ENCODE measurements around the gene SMPD1.

The SMPD1 gene

DNA sequence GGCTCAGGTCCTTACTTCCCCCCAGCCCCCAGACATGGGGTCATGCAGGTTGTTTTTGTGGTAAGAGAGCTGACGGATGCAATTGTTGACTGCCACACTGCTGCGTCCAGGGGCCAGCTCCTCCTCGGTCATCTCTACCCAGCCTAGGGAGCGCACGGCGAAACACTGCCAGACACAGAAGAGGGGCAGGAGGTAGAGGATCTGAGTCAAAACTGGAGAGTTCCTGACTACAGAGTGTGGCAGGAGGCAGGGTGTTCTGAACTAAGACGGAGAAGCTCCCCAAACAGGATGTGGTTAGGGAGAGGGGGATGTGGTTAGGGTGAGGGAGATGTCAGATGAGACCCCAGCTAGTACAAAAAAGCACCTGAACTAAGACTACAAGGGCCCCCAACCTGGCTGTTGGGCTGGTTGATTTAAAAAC is 12.3 kb downstream of the SMPD1 start:
- Histone ChIP-seq H3K27ac (ENCODE audit: low read depth, low read length) (no peak overlapping the region), H3K4me3 (ENCODE audit: low read length) (no peak overlapping the region), H3K27me3 (ENCODE audit: insufficient read depth, low read length) (no peaks in the 10 kb centered on the region), H3K9ac (ENCODE audit: low read depth, low read length) (no peak overlapping the region), H3K9me3 (ENCODE audit: insufficient read depth, low read depth, low read length) (no peaks in the 10 kb centered on the region), H3K4me1 (ENCODE audit: insufficient read depth, low read length) (peaks cover 5% of the 10 kb centered on the region; the same call in 1 of the 2 replicates), H3K36me3 (ENCODE audit: insufficient read depth, low read length) (no peaks in the 10 kb centered on the region)
- WGBS = 94% methylated on average over 7 of the region's 7 CpGs

DNA sequence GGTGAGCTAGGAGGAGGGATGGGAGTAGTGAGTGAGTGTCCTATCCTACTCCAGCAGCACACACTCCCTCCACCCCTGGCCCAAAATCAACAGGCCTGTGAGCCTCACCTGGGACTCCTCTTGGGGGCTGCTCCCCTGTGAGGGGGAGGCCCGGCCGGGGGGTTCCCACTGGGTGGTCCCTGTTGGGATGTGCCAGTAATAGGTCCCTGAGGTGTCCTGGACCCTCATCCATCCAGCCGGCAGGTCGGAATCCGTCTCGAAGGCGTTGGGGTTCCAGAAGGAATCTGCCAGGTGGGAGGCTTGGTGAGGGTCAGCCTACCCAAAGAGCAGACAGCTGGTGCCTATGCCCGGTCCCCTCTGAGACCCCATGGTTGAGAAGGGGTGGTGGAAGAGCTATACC is 13.3 kb downstream of the SMPD1 start:
- Histone ChIP-seq H3K36me3 (ENCODE audit: insufficient read depth, low read length) (no peaks in the 10 kb centered on the region), H3K27me3 (ENCODE audit: insufficient read depth, low read length) (no peaks in the 10 kb centered on the region), H3K9ac (ENCODE audit: low read depth, low read length) (no peak overlapping the region), H3K9me3 (ENCODE audit: insufficient read depth, low read depth, low read length) (no peaks in the 10 kb centered on the region), H3K27ac (ENCODE audit: low read depth, low read length) (no peak overlapping the region), H3K4me1 (ENCODE audit: insufficient read depth, low read length) (peaks cover 5% of the 10 kb centered on the region; the same call in 1 of the 2 replicates), H3K4me3 (ENCODE audit: low read length) (no peak overlapping the region)
- 94% methylated on average over 8 of the region's 8 CpGs for WGBS

DNA sequence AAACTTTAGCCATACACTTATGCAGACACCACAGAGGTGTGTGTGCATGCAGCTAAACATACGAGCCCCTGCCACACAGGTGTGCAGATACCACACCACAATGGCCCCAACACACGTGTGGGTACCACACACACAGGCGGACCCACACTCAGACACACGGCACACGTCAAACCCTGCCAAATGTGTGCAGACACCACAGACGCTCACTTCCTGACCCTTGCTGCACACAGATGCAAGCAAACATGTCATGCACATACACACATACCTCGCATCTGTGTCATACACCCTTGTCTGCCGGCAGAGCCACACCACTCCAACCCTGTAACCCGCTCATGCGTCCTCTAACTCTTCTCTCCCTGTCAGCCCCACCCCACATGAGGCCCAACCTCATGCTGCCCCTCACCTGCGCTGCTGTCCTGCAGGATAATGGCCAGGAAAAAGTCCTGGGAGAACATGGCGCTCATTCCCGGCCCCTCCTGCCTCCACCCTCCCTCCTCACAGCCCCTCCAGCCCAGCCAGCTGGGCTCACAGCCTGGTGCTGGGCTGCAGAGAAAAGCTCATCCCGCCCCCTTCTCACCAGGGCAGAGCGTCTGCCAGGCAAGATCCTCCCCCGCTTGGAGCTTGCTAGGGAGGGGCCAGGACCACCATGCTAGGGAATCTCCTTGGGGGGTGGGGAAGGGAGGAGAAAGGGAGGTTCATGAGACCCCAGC is 14.2 kb downstream of the SMPD1 start:
- Histone ChIP-seq H3K9ac (ENCODE audit: low read depth, low read length) (no peak overlapping the region), H3K4me1 (ENCODE audit: insufficient read depth, low read length) (peaks cover 5% of the 10 kb centered on the region; the same call in 1 of the 2 replicates), H3K9me3 (ENCODE audit: insufficient read depth, low read depth, low read length) (no peaks in the 10 kb centered on the region), H3K4me3 (ENCODE audit: low read length) (no peak overlapping the region), H3K36me3 (ENCODE audit: insufficient read depth, low read length) (no peaks in the 10 kb centered on the region), H3K27ac (ENCODE audit: low read depth, low read length) (no peak overlapping the region), H3K27me3 (ENCODE audit: insufficient read depth, low read length) (no peaks in the 10 kb centered on the region)
- WGBS = 66% methylated on average over 16 of the region's 16 CpGs

DNA sequence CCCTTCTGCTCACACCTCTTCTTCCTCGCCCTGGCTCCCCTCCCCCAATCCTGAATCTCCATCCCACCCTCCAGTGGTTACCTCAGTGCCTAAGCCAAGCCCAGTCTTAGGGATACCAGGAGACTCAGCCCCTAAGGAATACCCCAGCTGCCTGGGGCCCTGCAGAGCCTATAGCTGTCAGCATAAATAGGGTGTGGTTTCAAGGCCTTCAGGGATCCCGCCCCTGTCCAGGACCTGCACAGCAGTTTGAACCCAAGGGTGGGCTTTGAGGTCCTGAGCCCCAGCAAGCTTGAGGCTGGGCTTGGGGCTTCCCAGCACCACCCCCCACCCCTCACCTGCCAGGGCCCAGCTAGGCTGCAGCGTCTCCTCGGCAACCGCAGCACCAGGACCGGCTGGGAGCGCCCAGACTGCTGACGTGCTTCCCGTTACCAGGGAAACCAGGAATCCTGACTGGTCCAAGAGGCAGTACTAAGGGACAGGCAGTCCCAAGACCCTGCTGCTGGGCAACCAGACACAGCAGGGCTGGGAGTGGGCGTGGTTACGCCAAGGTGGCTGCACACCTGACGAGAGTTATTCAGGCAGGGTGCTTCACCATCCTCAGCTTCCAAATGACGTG is 14.9 kb downstream of the SMPD1 start:
- Histone ChIP-seq H3K27ac (ENCODE audit: low read depth, low read length) (no peak overlapping the region), H3K27me3 (ENCODE audit: insufficient read depth, low read length) (no peaks in the 10 kb centered on the region), H3K36me3 (ENCODE audit: insufficient read depth, low read length) (no peaks in the 10 kb centered on the region), H3K9ac (ENCODE audit: low read depth, low read length) (no peak overlapping the region), H3K4me1 (ENCODE audit: insufficient read depth, low read length) (peaks cover 5% of the 10 kb centered on the region; the same call in 1 of the 2 replicates), H3K4me3 (ENCODE audit: low read length) (no peak overlapping the region), H3K9me3 (ENCODE audit: insufficient read depth, low read depth, low read length) (no peaks in the 10 kb centered on the region)
- 44% methylated on average over 13 of the region's 13 CpGs for WGBS

DNA sequence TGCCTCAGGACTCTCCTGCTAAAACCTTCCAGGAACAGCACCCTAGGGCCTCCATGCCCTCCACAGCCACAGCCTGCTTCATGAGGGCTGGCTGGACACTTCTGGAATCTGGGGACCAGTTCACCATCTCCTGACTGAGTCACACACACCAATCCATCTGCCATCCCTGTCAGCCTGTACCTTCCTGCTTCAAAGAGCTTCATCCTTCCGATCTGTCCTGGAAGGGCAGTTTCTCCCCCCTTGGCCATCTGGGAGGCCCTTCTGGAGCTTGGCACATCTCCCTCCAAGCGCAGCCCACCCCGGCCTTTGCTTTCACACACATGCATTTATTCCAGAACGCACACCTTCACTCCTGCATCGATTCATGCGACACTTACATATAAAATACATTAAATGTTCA is 15.6 kb downstream of the SMPD1 start:
- H3K9me3 ChIP-seq (ENCODE audit: insufficient read depth, low read depth, low read length) = no peaks in the 10 kb centered on the region
- H3K27me3 ChIP-seq (ENCODE audit: insufficient read depth, low read length) = no peaks in the 10 kb centered on the region
- no peak overlapping the region for H3K4me3 ChIP-seq (ENCODE audit: low read length)
- no peaks in the 10 kb centered on the region for H3K36me3 ChIP-seq (ENCODE audit: insufficient read depth, low read length)
- H3K4me1 ChIP-seq (ENCODE audit: insufficient read depth, low read length) = peaks cover 5% of the 10 kb centered on the region; the same call in 1 of the 2 replicates
- 94% methylated on average over 6 of the region's 6 CpGs for WGBS
- no peak overlapping the region for H3K9ac ChIP-seq (ENCODE audit: low read depth, low read length)
- no peak overlapping the region for H3K27ac ChIP-seq (ENCODE audit: low read depth, low read length)

DNA sequence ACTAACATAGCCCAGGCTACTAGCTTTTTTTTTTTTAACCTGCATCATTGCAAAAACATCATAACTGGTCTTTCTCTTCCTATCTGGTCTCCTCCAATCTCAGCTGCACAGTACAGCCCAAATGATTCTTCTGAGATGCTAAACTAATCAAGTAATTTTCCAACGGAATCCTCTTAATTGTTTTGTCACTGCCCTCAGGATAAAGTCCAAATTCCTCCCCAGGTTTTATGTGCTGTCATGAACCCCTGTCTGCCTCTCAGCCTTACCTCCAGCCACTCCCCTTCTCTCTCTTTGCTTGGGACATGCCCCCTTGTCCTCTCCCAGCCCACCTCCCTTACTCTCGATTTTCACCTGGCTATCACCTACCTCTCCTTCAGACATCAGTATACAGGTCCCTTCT is 16.1 kb downstream of the SMPD1 start:
- H3K9ac ChIP-seq (ENCODE audit: low read depth, low read length) = no peak overlapping the region
- no peak overlapping the region for H3K4me3 ChIP-seq (ENCODE audit: low read length)
- H3K36me3 ChIP-seq (ENCODE audit: insufficient read depth, low read length) = no peaks in the 10 kb centered on the region
- peaks cover 5% of the 10 kb centered on the region; the same call in 1 of the 2 replicates for H3K4me1 ChIP-seq (ENCODE audit: insufficient read depth, low read length)
- no peaks in the 10 kb centered on the region for H3K27me3 ChIP-seq (ENCODE audit: insufficient read depth, low read length)
- 80% methylated on average over 2 of the region's 2 CpGs for WGBS
- H3K9me3 ChIP-seq (ENCODE audit: insufficient read depth, low read depth, low read length) = no peaks in the 10 kb centered on the region
- no peak overlapping the region for H3K27ac ChIP-seq (ENCODE audit: low read depth, low read length)

DNA sequence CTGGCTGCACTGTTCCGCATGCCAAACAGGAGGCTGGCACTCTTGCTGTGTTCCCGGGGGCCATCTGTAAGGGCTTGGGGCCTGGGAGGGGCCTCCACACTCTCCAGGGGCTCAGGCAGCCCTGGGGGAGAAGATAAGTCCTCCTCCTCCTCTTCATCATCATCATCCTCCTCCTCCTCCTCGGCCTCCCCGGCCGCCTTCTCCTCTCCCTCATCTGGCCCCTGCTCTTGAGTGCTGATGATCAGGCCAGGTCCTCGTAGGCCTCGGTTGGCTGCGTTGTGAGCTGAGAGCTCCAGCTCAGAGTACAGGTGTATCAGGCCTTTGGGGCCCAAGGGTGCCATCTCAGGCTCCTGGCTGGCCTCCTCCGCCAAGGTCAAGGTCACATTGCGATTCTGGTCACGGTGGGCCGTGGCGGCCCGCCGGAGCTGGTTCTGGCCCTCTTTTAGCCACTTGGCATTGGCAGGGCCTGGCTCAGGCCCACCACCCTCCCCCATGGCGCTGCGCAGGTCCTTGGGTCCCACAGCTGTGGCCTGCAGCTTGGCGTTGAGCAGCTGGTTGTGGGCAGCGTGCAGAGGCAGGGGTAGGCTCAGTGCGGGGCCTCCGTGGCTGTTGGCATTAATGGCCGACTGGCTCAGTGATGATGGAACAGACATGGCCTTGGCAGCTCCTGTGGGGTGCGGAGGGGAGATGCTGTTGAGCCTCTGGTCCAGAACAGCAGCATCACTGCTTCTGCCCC is 20.6 kb downstream of the SMPD1 start:
- Histone ChIP-seq H3K36me3 (ENCODE audit: insufficient read depth, low read length) (no peaks in the 10 kb centered on the region), H3K4me3 (ENCODE audit: low read length) (no peak overlapping the region), H3K4me1 (ENCODE audit: insufficient read depth, low read length) (no peaks in the 10 kb centered on the region), H3K9me3 (ENCODE audit: insufficient read depth, low read depth, low read length) (no peaks in the 10 kb centered on the region), H3K27me3 (ENCODE audit: insufficient read depth, low read length) (no peaks in the 10 kb centered on the region), H3K9ac (ENCODE audit: low read depth, low read length) (no peak overlapping the region), H3K27ac (ENCODE audit: low read depth, low read length) (no peak overlapping the region)
- WGBS = 94% methylated on average over 23 of the region's 23 CpGs

DNA sequence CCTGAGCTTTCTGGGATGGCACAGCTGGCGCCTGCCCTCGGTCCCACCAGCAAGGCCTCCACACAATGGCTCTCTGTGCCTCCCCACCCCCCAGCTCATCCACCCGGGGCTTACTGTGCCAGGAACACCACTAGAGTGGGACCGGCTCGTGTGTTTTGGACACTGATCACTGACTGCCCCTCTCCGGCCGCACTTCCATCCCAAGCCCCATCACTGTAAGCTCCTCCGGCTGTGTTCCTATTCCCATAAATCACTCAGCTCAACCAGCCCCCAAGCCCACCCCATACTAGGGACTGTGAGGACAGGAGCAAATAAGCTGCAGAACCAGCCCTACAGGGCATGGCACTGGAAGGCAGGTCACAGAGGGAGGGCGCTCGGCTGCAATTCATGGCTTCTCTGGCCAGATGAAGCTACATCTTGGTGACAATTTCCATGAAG is 21.3 kb downstream of the SMPD1 start:
- Histone ChIP-seq H3K9ac (ENCODE audit: low read depth, low read length) (no peak overlapping the region), H3K27ac (ENCODE audit: low read depth, low read length) (no peak overlapping the region), H3K27me3 (ENCODE audit: insufficient read depth, low read length) (no peaks in the 10 kb centered on the region), H3K36me3 (ENCODE audit: insufficient read depth, low read length) (no peaks in the 10 kb centered on the region), H3K4me3 (ENCODE audit: low read length) (no peak overlapping the region), H3K4me1 (ENCODE audit: insufficient read depth, low read length) (no peaks in the 10 kb centered on the region), H3K9me3 (ENCODE audit: insufficient read depth, low read depth, low read length) (no peaks in the 10 kb centered on the region)
- 92% methylated on average over 10 of the region's 10 CpGs for WGBS

DNA sequence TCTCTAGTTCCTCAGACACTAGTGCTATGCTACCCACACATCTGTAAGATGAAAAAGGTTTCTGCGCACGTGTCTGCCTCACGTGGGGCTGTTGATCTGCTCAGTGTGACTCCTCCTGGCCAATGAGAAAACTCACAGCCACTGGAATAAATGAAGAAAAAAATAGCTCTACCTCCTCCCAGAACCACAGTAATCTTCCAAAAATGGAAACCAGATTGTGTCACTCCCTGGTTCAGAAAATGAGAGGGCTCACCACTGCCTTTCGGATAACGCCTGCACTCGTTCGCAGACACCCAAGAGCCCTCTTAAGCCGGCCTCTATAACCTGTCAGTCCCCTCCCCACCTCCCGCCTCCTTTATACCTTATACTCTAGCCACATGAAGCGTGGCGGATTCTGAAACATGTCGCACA is 23.5 kb downstream of the SMPD1 start:
- Histone ChIP-seq H3K4me3 (ENCODE audit: low read length) (no peak overlapping the region), H3K9ac (ENCODE audit: low read depth, low read length) (no peak overlapping the region), H3K27me3 (ENCODE audit: insufficient read depth, low read length) (no peaks in the 10 kb centered on the region), H3K9me3 (ENCODE audit: insufficient read depth, low read depth, low read length) (no peaks in the 10 kb centered on the region), H3K27ac (ENCODE audit: low read depth, low read length) (no peak overlapping the region), H3K4me1 (ENCODE audit: insufficient read depth, low read length) (no peaks in the 10 kb centered on the region), H3K36me3 (ENCODE audit: insufficient read depth, low read length) (no peaks in the 10 kb centered on the region)
- WGBS = 90% methylated on average over 12 of the region's 12 CpGs

DNA sequence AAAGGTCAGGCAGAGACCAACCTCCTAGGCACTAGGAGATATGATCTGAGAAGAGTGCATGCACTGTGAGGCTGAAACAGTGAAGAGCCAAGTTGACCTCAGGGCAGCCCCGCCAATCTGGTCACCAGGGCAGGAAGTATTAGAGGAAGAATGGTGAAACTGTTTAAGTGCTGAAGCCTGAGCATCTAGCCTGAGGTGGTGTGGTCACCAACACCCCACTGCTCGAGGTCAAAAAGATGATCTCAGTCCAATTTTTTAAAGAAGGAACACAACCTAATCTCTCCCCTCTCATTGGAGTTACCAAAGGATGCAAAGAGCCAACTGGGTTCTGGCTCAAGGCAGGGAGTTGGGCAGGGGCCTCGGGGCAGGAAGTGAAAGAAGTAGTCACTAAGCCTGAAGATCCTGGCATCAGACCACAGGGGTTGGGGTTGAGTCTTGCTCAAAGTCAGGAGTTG is 24.6 kb downstream of the SMPD1 start:
- Histone ChIP-seq H3K36me3 (ENCODE audit: insufficient read depth, low read length) (no peaks in the 10 kb centered on the region), H3K27ac (ENCODE audit: low read depth, low read length) (no peak overlapping the region), H3K9me3 (ENCODE audit: insufficient read depth, low read depth, low read length) (no peaks in the 10 kb centered on the region), H3K4me1 (ENCODE audit: insufficient read depth, low read length) (no peaks in the 10 kb centered on the region; the same call in 1 of the 2 replicates), H3K4me3 (ENCODE audit: low read length) (no peak overlapping the region), H3K9ac (ENCODE audit: low read depth, low read length) (no peak overlapping the region), H3K27me3 (ENCODE audit: insufficient read depth, low read length) (peaks cover 7% of the 10 kb centered on the region)
- WGBS = 89% methylated on average over 3 of the region's 3 CpGs

DNA sequence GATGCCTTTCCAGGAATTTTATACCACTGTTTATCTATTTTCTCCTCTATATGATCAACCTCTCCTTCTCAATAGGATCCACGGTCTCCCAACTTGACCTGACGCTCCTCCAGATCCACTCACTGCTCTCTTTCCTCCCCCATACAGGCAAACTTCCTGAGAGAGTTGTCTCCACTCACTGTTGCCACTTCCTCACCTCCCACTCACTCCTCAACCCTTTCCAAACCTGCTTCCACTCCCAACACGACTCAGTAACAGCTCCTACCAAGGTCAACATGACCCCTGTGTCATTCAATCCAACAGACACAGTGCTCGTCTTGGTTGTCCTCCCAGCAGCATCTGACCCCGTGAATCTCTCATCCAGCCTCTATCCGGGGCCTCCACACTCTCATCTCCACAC is 25.5 kb downstream of the SMPD1 start:
- no peaks in the 10 kb centered on the region for H3K36me3 ChIP-seq (ENCODE audit: insufficient read depth, low read length)
- H3K27ac ChIP-seq (ENCODE audit: low read depth, low read length) = no peak overlapping the region
- no peaks in the 10 kb centered on the region for H3K9me3 ChIP-seq (ENCODE audit: insufficient read depth, low read depth, low read length)
- no peak overlapping the region for H3K4me3 ChIP-seq (ENCODE audit: low read length)
- no peaks in the 10 kb centered on the region; the same call in 1 of the 2 replicates for H3K4me1 ChIP-seq (ENCODE audit: insufficient read depth, low read length)
- no peak overlapping the region for H3K9ac ChIP-seq (ENCODE audit: low read depth, low read length)
- WGBS = 88% methylated on average over 6 of the region's 6 CpGs
- H3K27me3 ChIP-seq (ENCODE audit: insufficient read depth, low read length) = peaks cover 16% of the 10 kb centered on the region
